Measurements from ENCODE around the gene ZNF710.

Gene ZNF710

DNA sequence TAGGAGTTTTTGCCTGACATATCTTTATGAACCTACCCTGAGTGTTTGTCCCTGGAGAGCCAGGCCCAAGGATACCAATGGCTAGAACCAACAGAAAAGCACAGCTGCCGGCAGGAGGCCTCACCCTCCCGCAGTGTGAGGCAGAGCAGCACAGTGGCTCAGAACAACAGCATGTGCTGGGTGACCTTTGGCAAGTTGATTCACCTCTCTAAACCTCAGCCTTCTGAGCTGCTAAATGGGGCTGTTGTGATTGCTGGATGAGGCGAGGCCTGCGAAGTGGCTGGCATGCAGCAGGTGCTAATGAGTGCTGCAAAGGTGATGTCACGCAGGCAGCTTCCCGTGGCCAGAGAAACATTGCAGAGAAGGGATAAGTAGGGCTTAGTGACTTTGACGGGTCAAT lies 77.8 kb downstream of the ZNF710 start:
- DNase-seq, result no peak

DNA sequence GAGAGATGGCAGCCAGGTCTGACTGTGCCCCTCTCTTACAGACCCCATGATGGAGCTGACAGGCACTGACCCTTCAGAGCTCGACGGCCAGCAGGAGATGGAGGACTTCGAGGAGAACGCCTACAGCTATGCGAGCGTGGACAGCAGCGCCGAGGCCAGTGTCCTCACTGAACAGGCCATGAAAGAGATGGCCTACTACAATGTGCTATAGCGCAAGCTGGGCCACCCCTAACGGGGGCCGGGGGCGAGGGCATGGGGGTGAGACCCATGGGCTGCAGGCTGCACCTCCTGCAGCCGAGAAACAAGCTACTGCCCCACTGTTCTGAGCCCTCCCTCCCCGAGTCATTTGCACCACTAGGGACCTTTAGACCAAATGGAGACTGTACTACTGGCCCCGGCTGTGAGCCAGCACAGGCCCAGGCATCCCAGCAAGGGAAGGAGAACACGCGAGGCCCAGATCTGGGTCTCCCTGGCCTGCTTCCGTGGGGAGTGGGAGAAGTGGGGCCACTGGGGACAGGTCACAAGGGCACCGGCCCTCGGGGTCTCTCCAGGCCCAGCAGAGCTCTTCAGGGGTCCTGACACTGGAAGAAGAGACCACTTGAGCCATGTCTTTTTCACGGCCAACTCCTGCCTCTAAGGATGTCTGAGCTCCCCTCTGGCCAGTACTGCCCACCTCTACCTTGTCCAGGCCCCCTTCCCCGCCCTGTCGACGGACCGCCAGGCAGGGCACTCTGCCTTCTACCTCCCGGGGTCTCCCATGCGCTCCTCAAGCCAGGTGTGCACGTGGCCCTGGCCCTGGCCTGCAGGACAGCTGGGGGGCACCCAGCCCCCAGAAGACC lies 78.7 kb downstream of the ZNF710 start:
- DNase-seq, result no peak

DNA sequence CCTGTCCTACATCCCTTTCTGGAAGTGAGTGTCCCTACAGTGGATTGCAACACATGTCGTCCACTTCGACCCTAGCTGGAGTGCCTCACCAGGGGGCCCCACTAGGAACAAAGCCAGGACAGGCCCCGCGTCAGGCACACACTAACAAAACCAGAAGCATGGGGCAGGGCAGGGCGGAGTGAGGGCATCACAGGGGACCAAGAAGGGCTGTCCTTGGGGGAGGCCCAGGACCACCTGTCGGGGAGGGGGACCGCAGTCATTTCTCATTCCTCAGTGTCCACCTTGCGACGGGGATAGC lies 79.3 kb downstream of the ZNF710 start:
- DNase-seq, result no peak

DNA sequence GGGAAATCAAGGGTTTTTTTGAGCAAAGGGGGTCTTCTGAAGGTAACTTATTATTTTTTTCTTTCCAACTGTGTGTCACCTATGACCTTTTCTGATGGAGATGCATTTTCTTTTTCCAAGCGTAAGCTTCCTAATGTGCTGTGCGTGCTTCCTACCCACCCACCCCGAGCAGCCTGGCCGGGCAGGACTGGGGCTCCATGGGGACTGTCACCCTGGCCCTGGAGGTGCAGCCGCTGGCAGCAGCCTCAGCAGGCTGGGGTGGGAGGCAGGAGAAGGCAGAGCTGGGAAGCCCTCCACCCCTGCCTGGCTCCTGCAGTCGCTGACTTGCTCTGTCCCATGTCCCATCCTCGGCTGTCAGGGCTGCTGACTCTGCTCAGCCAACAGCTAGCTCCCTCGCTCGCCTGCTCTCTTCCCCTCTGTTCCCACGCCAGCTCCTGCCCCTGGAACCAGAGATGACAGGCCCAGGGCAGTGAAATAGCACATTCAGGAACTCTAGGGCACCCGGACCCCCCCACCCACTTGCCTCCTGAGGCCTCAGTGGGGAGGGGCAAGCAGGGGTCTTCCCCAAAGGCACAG lies 79.8 kb downstream of the ZNF710 start:
- peak in 3 of 58 donors; percentile 14 to 19 (median 19) for DNase-seq

DNA sequence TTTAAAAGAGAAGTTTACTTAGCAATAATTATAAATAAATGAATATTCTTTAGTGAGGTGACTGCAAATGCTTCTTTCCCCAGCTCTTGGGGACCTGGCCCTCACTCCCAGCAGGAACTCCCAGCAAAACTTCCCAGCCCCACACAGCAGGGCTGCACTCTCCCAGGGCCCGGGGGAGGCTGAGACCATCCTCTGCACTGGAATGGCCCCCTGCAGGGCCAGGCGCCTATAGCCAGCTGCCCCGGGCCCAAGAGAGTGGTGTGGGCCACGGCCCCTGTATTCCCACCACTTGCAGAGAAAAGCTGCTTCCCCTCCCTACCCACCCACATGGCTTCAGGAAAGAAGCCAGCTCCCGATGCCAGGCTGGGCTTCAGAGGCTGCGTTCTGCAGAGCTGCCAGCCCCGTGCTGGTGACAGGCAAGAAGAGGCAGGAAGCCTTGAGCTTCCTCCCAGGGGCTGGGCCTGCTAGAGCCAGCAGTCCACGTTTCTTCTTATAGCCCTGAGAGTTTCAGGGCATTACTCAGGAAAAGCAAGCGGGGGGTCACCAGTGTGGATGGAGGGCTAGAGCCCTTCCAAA lies 81.1 kb downstream of the ZNF710 start:
- peak in 52 of 58 donors; percentile 12 to 87 (median 66) for DNase-seq

DNA sequence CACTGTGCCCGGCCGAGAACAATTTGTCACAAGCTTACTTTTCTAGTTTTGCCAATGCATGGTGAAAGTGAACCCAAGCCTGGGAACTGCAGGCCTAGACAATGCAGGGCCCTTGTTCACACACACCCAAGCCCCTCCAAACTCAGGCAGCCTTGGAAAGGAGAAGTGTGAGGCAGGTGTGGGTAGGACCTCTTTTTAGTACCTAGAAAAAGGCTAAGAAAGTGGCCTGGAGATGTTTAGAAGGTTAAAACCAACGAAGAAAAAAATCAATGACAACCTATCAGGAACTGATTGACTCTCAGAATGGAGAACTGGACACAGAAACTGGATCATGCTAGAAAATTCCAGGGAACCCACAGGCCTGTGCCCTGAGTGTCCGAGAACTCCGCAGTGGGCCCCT lies 82.3 kb downstream of the ZNF710 start:
- DNase-seq, result no peak

DNA sequence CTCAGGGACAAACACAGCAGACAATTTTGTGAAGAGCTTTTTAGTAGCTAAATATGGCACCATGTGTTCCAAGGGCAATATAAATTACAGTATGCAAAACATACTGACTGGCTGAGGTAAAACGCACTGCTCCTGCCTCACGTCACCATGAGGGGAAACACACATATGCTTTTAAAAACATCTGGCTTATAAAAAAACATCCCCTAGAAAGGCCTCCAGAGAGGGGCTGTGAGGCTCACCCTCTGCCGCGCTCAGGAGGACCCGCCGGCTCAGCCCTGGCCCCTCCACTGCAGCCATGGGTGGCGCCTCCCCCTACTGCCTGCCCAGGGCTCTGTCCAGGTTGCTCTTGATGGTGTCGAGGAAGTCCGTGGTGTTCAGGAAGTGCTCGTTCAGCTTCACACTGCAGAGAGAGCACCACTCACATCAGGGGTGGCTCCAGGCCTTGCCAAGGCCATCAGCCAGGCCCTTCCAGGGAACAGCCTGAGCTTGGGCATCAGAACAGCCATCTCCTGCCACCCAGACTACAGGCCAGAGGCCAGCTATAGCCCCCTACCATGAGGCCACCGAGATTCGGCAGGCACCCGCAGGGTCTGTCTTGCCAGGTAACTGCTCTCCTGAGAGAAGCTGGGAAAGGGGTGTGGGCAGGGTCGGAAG lies 83.0 kb downstream of the ZNF710 start:
- DNase-seq, result no peak

DNA sequence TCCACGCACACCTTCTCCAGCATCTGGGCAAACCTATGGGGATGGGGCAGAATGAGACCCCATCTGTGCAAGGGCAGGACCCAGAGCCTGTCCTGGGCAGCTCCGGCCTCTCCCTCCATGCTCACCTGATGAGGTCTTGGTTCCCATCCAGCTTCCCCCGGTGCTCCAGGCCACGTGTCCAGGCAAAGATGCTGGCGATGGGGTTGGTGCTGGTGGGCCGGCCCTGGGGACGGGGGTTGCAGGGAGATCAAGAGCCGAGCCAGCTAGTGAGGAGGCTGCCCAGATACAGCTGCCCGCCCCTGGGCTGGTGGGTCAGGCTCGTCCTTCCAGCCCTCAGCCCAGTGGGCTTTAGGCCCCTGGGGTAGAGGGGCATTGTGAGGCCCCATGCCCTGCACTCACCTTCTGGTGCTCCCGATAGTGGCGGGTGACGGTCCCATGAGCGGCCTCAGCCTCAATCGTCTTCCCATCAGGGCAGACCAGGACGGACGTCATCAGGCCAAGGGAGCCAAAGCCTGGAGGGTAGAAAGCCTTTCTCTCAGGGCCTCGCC lies 83.8 kb downstream of the ZNF710 start:
- no peak for DNase-seq

DNA sequence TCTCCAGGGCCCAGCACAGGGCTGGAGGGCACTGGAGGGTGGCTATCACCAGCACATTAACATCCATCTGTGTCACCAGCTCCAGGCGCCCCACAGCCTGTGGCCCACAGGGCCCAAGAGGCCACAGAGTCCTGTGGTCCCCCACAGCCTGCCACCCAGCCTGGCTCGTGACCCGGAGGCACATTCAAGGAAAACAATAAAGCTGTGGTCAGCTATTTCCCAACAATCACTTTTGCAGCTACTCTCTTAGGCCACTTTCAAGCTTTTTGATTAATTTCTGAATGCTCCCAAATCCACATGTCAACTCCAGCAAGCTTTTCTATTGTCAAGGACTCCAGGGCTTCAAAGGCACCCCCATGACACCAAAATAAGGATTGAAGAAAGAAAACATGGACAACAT lies 84.4 kb downstream of the ZNF710 start:
- DNase-seq, result no peak

DNA sequence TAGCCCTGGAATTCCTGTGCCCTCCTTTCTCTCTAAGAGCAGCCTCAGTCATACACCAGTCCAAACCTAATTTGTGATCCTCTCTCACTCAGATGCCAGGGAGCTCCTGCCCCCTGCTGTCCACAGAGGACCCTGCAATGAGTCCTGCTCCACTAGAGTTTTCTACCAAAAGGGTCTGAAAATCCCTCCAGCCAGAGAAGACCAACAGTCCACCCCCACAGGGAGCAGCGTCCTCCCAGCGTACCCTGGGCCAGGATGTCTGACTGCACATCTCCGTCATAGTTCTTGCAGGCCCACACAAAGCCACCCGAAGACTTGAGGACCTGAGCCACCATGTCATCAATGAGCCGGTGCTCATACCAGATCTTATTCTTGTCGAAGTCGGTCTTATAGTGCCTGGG lies 85.7 kb downstream of the ZNF710 start:
- peak in 4 of 58 donors; percentile 5 to 25 (median 20) for DNase-seq

DNA sequence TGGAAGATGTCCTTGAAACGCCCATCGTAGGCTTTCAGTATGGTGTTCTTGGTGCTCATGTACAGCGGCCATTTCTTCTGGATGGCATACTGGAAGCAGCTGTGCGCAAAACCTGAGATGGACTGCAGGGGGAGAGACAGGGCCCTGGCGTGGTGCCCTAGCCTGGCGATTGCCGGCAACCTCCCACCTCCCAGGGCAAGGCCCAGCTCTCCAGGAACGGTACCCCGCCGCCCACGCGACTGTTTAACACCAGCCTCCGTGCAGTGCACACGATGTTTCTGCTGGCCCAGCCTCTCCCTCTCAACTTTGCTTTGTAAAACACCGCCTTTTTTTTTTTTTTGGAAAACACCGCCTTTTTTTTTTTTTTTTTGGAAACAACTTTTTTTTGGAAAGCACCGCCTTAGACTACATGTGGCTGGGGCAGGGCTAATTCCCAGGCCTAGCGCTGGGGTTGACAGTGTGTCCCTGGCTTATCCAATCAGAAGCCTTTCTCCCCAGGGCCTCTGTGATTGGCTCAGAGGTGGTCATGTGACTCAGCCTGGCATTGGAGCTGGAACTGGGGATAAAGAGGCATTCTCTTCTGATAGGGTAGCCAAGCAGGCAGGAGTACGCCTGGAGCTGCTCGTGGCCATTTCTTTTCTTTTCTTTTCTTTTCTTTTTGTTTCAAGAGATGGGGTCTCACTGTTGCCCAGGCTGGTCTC lies 86.5 kb downstream of the ZNF710 start:
- peak in 26 of 58 donors; percentile 14 to 68 (median 30) for DNase-seq

DNA sequence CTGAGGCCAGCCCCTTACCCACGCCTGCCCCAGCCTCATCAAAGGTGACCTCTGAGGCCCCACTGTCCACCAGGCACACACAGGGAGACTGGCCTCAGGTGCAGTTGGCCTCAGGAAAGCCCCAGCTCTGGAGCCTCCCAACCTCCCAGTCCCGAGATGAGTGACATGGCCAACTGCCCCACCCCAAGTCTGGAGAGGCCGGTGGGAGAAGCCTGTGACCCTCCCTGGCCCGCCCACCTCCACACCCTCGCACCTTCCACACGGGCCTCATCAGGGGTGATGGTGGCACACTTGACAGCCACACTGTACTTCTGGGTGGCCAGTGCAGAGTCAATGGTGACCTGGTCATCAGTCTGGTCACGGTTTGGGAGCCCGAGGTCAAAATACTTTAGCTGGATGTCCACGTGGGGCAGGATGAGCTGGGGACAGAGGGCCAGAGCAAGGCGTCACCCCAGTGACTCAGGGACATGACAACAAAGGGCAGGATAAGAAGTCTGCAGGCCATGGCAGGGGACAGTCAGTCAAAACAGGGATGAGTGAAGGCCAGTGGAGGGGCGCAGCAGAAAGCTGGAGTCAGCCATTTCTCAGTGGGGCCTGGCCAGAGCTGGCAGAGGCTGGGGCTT lies 89.2 kb downstream of the ZNF710 start:
- no peak for DNase-seq

DNA sequence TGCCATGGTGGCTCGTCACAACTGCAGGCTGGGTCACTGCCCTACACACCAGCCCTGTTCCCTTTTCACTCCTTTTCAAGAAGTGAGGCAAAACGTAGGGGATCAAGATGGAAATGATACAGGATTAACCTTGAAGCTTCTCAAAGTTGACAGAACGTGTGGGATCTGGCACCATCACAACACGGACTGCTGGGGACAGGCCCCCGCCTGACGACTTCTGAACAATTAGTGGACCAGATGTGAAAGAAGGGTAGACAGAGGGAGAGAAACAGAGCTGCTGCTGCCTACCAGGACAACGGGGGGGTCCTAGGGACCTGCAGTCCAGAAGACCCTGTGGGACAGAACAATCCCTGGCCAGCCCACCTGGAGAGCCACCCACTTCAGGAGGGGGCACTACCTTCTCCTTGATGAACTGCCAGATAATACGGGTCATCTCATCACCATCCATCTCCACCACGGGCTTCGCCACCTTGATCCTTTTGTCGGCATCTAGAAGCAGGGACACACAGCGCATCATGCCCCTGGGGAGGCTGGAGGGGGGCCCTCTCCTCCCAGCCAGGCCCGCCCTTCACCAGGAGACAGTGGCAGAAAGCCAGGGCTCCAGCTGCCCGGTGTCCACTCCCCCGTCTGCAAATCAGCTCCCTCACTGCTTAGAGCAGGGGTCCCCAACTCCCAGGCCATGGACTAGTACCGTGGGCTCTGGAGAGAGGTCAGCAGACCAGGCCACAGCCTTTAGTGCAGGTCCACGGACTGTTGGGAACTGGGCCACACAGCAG lies 90.2 kb downstream of the ZNF710 start:
- DNase-seq, result no peak

DNA sequence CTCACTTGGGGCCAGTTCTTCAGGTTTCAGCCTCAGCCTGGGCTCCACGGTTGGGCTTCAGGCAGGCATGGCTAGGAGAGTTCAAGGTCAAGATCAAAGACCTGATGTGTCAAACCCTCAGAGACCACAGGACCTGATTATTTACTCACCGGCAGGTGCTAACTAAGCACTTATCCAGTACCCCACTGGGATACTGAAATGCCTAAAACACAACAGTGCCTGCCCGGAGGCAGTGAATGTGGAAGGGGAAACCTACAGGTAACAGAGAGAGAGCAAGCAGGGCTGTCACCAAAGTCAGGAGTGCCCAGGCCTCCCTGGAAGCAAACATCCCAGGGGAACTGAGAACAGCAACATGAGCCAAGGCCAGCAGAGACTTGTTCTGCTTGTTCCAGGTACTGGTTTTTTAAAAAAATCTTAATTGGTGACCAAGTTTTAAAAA lies 94.4 kb downstream of the ZNF710 start:
- DNase-seq, result no peak

DNA sequence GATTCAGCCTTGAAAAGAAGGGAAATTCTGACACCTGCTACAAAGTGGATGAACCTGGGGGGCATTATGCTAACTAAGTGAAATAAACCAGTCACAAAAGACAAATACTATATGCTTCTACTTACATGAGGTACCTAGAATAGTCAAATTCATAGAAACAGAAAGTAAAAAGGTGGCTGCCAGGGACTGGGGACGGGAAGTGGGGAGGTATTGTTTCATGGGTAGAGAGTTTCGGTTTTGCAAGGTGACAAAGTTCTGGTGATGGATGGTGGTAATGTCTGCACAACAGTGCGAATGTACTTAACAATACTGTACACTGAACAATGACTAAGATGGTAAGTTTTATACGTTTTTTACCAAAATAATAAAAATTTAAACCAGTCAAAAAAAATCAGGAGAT lies 96.4 kb downstream of the ZNF710 start:
- DNase-seq, result no peak

DNA sequence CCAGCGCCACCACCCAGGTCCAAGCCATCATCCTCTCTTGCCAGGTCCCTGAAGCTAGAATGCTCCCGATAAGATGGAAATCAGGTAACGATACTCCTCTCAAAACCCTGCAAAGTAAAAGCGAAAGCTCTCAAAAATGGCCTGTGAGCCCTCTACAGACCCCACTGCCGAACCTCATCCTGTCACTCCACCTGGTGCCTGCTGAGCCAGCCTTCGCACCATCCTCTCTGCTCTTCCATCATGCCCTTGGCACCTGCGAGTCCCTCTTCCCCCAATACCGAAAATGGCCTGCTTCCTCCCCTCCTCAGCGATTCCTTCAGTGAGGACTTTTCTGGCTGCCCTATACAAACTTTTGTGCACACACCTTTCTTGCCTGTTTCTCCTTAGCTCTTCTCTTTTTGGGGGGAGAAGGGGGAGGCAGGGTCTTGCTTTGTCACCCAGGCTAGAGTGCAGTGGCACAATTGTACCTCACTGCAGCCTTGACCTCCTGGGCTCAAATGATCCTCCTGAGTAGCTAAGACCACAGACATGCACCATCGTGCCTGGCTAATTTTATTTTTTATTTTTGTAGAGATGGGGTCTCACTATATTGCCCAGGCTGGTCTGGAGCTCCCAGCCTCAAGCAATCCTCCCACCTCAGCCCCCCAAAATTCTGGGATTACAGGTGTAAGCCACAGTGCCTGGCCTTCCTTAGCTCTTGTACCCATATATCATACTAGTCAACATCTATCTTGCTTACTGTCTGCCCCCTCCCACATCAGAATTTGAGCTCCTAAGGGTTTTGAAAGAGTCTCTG lies 98.1 kb downstream of the ZNF710 start:
- DNase-seq, result no peak

DNA sequence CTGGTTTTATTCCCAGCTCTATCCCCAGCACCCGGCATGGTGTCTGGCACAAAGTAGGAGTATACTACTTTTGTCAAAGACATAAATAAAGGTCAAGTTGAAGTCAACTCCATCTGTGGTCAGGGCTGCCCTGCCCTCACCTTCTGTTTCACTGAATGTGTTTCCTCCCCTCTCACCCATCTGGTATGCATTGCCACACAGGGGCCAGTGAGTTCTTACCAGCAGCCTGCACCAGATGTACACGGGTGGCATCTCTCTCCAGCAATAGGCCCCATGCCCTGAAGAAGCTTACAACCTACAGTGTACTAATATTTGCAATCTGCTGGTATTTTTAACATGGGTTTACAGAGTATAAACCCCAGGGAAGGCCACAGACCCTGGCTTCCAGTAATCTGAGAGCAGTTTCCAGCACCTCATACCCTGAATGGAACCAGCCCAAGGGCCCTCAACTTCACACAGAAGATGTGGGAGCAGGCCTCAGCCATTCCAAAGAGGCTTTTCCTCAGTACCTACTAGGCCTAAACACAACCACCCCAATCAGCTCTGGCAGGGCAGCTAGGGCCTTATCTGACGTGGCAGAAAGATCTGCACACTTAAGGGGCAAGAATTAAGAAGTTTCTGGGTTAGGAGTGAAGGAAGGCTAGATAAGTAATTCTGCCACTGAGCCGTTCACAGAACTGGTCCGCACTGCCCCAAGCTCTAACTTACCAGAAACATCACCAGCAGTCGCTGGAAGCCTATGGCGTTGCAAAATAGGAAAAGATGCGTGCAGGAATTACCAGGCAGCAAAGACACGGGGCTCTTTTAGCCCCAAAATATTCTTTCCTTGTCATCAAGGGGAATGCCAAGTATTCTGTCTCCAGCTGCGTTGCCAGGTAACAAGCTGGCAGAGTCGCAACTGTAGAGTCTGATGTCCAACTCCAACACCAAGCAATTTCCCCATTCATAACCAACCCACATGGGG lies 99.0 kb downstream of the ZNF710 start:
- peak in 48 of 58 donors; percentile 25 to 81 (median 52) for DNase-seq

Data from anterior cingulate cortex (tissue), 58 donors.